OCI-LY1 (cell line): Measurements from ENCODE around the gene SYPL1.
A peak's percentile ranks its signal among the peaks of the same experiment; 100 is the strongest.

Source experiments
- H2AFZ ChIP-seq: fragments of 200-600 bp; sonication (generic), shearing (Covaris generic); 2 replicates; pipeline ENCODE4 v1.6.0; 2014; ENCODE audit warnings: antibody characterized with exemption, mild to moderate bottlenecking, low read length
- H3F3A ChIP-seq: fragments of 200-600 bp; sonication (generic), shearing (Covaris generic); 2 replicates; pipeline ENCODE4 v1.6.0; 2014; ENCODE audit warnings: mild to moderate bottlenecking, antibody characterized with exemption, low read length, moderate library complexity; ENCODE audit not compliant: insufficient read depth
- H3K27ac ChIP-seq: fragments of 200-600 bp; sonication (generic); 2 replicates; pipeline ENCODE4 v1.5.1; 2014; ENCODE audit warnings: low read length, mixed run types, mild to moderate bottlenecking, low read depth; ENCODE audit not compliant: poor library complexity, severe bottlenecking
- H3K27me3 ChIP-seq: fragments of 200-600 bp; sonication (generic); 2 replicates; pipeline ENCODE4 v1.6.0; 2014; ENCODE audit warnings: antibody characterized with exemption, mild to moderate bottlenecking, low read length, moderate library complexity; ENCODE audit not compliant: insufficient read depth
- H3K36me3 ChIP-seq: fragments of 200-600 bp; sonication (generic); 2 replicates; pipeline ENCODE4 v1.6.1; 2014; ENCODE audit warnings: mild to moderate bottlenecking, antibody characterized with exemption, low read length, moderate library complexity, mixed read lengths; ENCODE audit not compliant: insufficient read depth
- H3K4me1 ChIP-seq: fragments of 200-600 bp; sonication (generic); 2 replicates; pipeline ENCODE4 v1.5.1; 2014; ENCODE audit warnings: mild to moderate bottlenecking, low read length, moderate library complexity; ENCODE audit not compliant: insufficient read depth, severe bottlenecking
- H3K4me2 ChIP-seq: fragments of 200-600 bp; sonication (generic), shearing (Covaris generic); 2 replicates; pipeline ENCODE4 v1.6.1; 2014; ENCODE audit warnings: low read length
- H3K4me3 ChIP-seq: fragments of 200-600 bp; sonication (generic); 2 replicates; pipeline ENCODE4 v1.5.1; 2014; ENCODE audit warnings: low read length, low read depth, mild to moderate bottlenecking, mixed read lengths; ENCODE audit not compliant: poor library complexity, severe bottlenecking
- H3K79me2 ChIP-seq: fragments of 200-600 bp; shearing (Covaris generic); 2 replicates; pipeline ENCODE4 v1.6.1; 2016; ENCODE audit warnings: mixed run types, low read length, mixed read lengths; ENCODE audit not compliant: insufficient read depth
- H3K9ac ChIP-seq: fragments of 200-600 bp; sonication (generic), shearing (Covaris generic); 2 replicates; pipeline ENCODE4 v1.6.1; 2014; ENCODE audit warnings: mild to moderate bottlenecking, low read length, mixed read lengths
- H3K9me2 ChIP-seq: fragments of 200-600 bp; sonication (generic), shearing (Covaris generic); 2 replicates; pipeline ENCODE4 v1.6.1; 2014; ENCODE audit warnings: low read depth, mild to moderate bottlenecking, low read length, mixed read lengths
- H3K9me3 ChIP-seq: fragments of 200-600 bp; shearing (Covaris generic); 2 replicates; pipeline ENCODE4 v1.6.1; 2014; ENCODE audit warnings: low read length, mixed read lengths
- H4K20me1 ChIP-seq: fragments of 200-600 bp; sonication (generic), shearing (Covaris generic); 2 replicates; pipeline ENCODE4 v1.6.0; 2016; ENCODE audit warnings: mild to moderate bottlenecking, low read length; ENCODE audit not compliant: insufficient read depth
- EZH2 ChIP-seq: fragments of 200-600 bp; sonication (generic), shearing (Covaris generic); IDR thresholded peaks from 2 replicates; pipeline ENCODE4 v1.8.0; 2017; ENCODE audit warnings: borderline replicate concordance, mixed run types, mild to moderate bottlenecking, antibody characterized with exemption, low read length, moderate library complexity, mixed read lengths
- TF ChIP-seq, protein P1 (sequence below): fragments of 200-600 bp; sonication (generic), shearing (Covaris generic); IDR thresholded peaks from 2 replicates; pipeline ENCODE4 v1.5.1; 2017; ENCODE audit warnings: mild to moderate bottlenecking, antibody characterized with exemption, low read length, moderate library complexity, mixed read lengths

SYPL1 gene

DNA sequence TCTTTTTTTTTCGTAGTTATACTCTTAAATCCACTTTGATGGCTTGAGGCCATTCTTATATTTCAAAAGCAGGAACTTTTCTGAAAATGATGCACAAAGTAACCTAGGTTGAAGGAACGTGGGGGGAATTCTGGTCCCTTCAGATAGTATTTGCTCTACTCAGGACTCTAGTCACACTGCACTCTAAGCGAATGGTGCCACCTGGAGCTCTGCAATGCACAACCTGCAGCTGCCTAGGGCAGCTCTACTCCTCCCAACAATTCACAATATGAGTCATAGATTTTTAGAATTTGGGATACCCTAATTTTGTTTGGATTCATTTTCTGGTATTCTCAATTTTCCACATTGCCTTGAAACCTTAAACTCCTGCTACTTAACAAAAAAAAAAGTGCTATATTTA, 17.3 kb downstream of the SYPL1 start:
- no peak overlapping the region for H3K9ac ChIP-seq
- H3K27me3 ChIP-seq, result no peaks in the 10 kb centered on the region
- no peaks in the 10 kb centered on the region for H3K9me2 ChIP-seq
- H3K4me1 ChIP-seq, result peaks cover 74% of the 10 kb centered on the region
- no peak overlapping the region for H3K4me2 ChIP-seq
- H2AFZ ChIP-seq, result no peak overlapping the region
- no peak overlapping the region for H3K4me3 ChIP-seq
- H3K9me3 ChIP-seq, result no peaks in the 10 kb centered on the region
- peaks cover 42% of the 10 kb centered on the region for H3K79me2 ChIP-seq
- H3F3A ChIP-seq, result peaks cover 4% of the 10 kb centered on the region; the same call in 1 of the 2 replicates
- peak overlapping the region; percentile 32 for H3K27ac ChIP-seq
- H4K20me1 ChIP-seq, result no peaks in the 10 kb centered on the region
- H3K36me3 ChIP-seq, result peaks cover 97% of the 10 kb centered on the region
- TF ChIP-seq EZH2, result no peak
- TF ChIP-seq, protein P1, sequence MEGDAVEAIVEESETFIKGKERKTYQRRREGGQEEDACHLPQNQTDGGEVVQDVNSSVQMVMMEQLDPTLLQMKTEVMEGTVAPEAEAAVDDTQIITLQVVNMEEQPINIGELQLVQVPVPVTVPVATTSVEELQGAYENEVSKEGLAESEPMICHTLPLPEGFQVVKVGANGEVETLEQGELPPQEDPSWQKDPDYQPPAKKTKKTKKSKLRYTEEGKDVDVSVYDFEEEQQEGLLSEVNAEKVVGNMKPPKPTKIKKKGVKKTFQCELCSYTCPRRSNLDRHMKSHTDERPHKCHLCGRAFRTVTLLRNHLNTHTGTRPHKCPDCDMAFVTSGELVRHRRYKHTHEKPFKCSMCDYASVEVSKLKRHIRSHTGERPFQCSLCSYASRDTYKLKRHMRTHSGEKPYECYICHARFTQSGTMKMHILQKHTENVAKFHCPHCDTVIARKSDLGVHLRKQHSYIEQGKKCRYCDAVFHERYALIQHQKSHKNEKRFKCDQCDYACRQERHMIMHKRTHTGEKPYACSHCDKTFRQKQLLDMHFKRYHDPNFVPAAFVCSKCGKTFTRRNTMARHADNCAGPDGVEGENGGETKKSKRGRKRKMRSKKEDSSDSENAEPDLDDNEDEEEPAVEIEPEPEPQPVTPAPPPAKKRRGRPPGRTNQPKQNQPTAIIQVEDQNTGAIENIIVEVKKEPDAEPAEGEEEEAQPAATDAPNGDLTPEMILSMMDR, result peak; percentile 42; the same call in 1 of the 2 replicates

DNA sequence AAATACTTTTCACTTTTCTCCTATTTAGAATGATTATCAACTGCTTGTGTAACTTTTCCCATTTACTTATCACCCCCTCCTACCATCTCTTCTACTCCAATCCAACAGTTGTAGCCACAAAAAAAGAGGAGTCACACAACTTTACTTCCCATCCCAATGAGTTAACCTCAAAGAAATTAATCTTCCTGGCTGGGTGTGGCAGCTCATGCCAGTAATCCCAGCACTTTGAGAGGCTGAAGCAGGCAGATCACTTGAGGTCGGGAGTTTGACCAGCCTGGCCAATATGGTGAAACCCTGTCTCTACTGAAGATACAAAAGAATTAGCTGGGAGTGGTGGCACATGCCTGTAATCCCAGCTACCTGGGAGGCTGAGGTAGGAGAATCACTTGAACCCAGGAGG, 19.9 kb downstream of the SYPL1 start:
- H3K9me2 ChIP-seq, result no peaks in the 10 kb centered on the region
- peaks cover 66% of the 10 kb centered on the region for H3K4me1 ChIP-seq
- H3K79me2 ChIP-seq, result peaks cover 17% of the 10 kb centered on the region; the same call in 1 of the 2 replicates
- H3K27ac ChIP-seq, result no peak overlapping the region
- H3K27me3 ChIP-seq, result no peaks in the 10 kb centered on the region
- H3K9ac ChIP-seq, result no peak overlapping the region
- H3F3A ChIP-seq, result peaks cover 4% of the 10 kb centered on the region; the same call in 1 of the 2 replicates
- H2AFZ ChIP-seq, result no peak overlapping the region
- peaks cover 95% of the 10 kb centered on the region for H3K36me3 ChIP-seq
- no peak overlapping the region for H3K4me2 ChIP-seq
- no peaks in the 10 kb centered on the region for H4K20me1 ChIP-seq
- no peak overlapping the region for H3K4me3 ChIP-seq
- H3K9me3 ChIP-seq, result no peaks in the 10 kb centered on the region
- no peak for TF ChIP-seq EZH2
- TF ChIP-seq, protein P1, result no peak

DNA sequence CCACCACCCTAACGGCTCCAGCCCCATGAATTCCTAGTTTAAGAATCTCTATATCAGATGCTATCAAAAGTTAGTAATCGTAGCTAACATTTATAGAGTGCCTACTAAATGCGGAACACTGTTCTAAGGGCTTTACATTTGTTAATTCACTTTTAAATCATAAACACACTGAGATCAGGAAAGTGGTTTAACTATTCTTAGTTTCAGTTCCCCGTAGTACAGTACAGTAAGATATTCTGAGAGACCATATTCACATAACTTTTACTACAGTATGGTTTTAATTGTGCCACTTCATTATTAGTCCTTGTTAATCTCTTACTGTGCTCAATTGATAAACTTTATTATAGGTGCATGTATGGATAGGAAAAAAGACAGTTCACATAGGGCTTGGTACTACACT, 22.5 kb downstream of the SYPL1 start:
- H4K20me1 ChIP-seq, result no peaks in the 10 kb centered on the region
- no peak overlapping the region for H2AFZ ChIP-seq
- TF ChIP-seq, protein P1, result no peak
- no peak for TF ChIP-seq EZH2
- no peak overlapping the region for H3K4me3 ChIP-seq
- H3K4me2 ChIP-seq, result peak overlapping the region; percentile 30
- H3K9ac ChIP-seq, result peak overlapping the region; percentile 22; the same call in 1 of the 2 replicates
- H3F3A ChIP-seq, result peaks cover 6% of the 10 kb centered on the region; the same call in 1 of the 2 replicates
- H3K27ac ChIP-seq, result peak overlapping the region; percentile 86
- H3K9me3 ChIP-seq, result no peaks in the 10 kb centered on the region
- no peaks in the 10 kb centered on the region for H3K9me2 ChIP-seq
- H3K36me3 ChIP-seq, result peaks cover 71% of the 10 kb centered on the region
- H3K4me1 ChIP-seq, result peaks cover 69% of the 10 kb centered on the region
- no peaks in the 10 kb centered on the region for H3K27me3 ChIP-seq
- H3K79me2 ChIP-seq, result peaks cover 6% of the 10 kb centered on the region; the same call in 1 of the 2 replicates
